Trophoblast cell (in vitro differentiated cells and primary cell): ENCODE measurements around the gene CCNY.

Experiments
- DNase-seq, 2 donors: peaks; one replicate each; pipeline ENCODE4 v3.0.0-alpha.2; 2016
- H2AFZ ChIP-seq: 2 replicates; pipeline ENCODE4 v1.6.1; 2013; ENCODE audit warnings: low read length, moderate library complexity, mild to moderate bottlenecking; ENCODE audit not compliant: insufficient read depth, poor library complexity
- H2AK5ac ChIP-seq: 2 replicates; pipeline ENCODE4 v1.6.1; 2013; ENCODE audit warnings: mild to moderate bottlenecking, low read length
- H2BK120ac ChIP-seq: 2 replicates; pipeline ENCODE4 v1.6.1; 2013; ENCODE audit warnings: low read length, mild to moderate bottlenecking, moderate library complexity; ENCODE audit not compliant: insufficient read depth, poor library complexity
- H2BK12ac ChIP-seq: 2 replicates; pipeline ENCODE4 v1.6.1; 2013; ENCODE audit warnings: mild to moderate bottlenecking, low read length, moderate library complexity
- H2BK5ac ChIP-seq: 2 replicates; pipeline ENCODE4 v1.6.1; 2013; ENCODE audit warnings: low read length, low read depth, moderate library complexity, mild to moderate bottlenecking; ENCODE audit not compliant: poor library complexity
- H3K14ac ChIP-seq: 2 replicates; pipeline ENCODE4 v1.6.1; 2013; ENCODE audit warnings: mild to moderate bottlenecking, low read length
- H3K18ac ChIP-seq: 2 replicates; pipeline ENCODE4 v1.6.1; 2013; ENCODE audit warnings: mild to moderate bottlenecking, low read length
- H3K23ac ChIP-seq: 2 replicates; pipeline ENCODE4 v1.6.1; 2013; ENCODE audit warnings: low read length
- H3K27ac ChIP-seq: 2 replicates; pipeline ENCODE4 v1.5.1; 2013; ENCODE audit warnings: low read depth, mild to moderate bottlenecking, inconsistent platforms, low read length, moderate library complexity
- H3K27me3 ChIP-seq: 2 replicates; pipeline ENCODE4 v1.6.1; 2013; ENCODE audit warnings: inconsistent platforms, mild to moderate bottlenecking, low read length, moderate library complexity; ENCODE audit not compliant: insufficient read depth
- H3K36me3 ChIP-seq, 2 experiments: 1 replicate in 1 of 2; 2 replicates in 1 of 2; pipeline ENCODE4 v1.6.1; 2013; ENCODE audit warnings: low read length in 2 of 2, mild to moderate bottlenecking in 2 of 2, moderate library complexity in 1 of 2; ENCODE audit not compliant: insufficient read depth in 2 of 2, control insufficient read depth in 1 of 2
- H3K4ac ChIP-seq: 2 replicates; pipeline ENCODE4 v1.6.1; 2013; ENCODE audit warnings: low read depth, mild to moderate bottlenecking, low read length, moderate library complexity
- H3K4me1 ChIP-seq, 2 experiments: 1 replicate in 1 of 2; 2 replicates in 1 of 2; pipeline ENCODE4 v1.6.1; 2013; ENCODE audit warnings: low read length in 2 of 2, mild to moderate bottlenecking in 2 of 2, moderate library complexity in 1 of 2; ENCODE audit not compliant: insufficient read depth in 2 of 2, control insufficient read depth in 1 of 2
- H3K4me2 ChIP-seq: 2 replicates; pipeline ENCODE4 v1.6.1; 2013; ENCODE audit warnings: inconsistent platforms, mild to moderate bottlenecking, low read length, moderate library complexity
- H3K4me3 ChIP-seq: 2 replicates; pipeline ENCODE4 v1.5.1; 2013; ENCODE audit warnings: mild to moderate bottlenecking, low read depth, low read length, inconsistent platforms
- H3K79me1 ChIP-seq: one replicate; pipeline ENCODE4 v1.6.1; 2013; ENCODE audit warnings: low read length
- H3K79me2 ChIP-seq: 2 replicates; pipeline ENCODE4 v1.6.1; 2013; ENCODE audit warnings: low read length, mild to moderate bottlenecking; ENCODE audit not compliant: control insufficient read depth, insufficient read depth, poor library complexity
- H3K9ac ChIP-seq: 2 replicates; pipeline ENCODE4 v1.6.1; 2013; ENCODE audit warnings: mild to moderate bottlenecking, low read length
- H3K9me3 ChIP-seq: 2 replicates; pipeline ENCODE4 v1.6.1; 2013; ENCODE audit warnings: low read depth, mild to moderate bottlenecking, control low read depth, inconsistent platforms, low read length; ENCODE audit not compliant: insufficient read depth
- H4K12ac ChIP-seq: 2 replicates; pipeline ENCODE4 v1.6.1; 2013; ENCODE audit warnings: low read depth, mild to moderate bottlenecking, low read length, moderate library complexity
- H4K8ac ChIP-seq: 2 replicates; pipeline ENCODE4 v1.6.1; 2013; ENCODE audit warnings: low read depth, mild to moderate bottlenecking, low read length, moderate library complexity
- H4K91ac ChIP-seq: one replicate; pipeline ENCODE4 v1.6.1; 2013; ENCODE audit warnings: low read depth, mild to moderate bottlenecking, low read length, moderate library complexity
- WGBS: extraction: QIAGEN DNeasy Blood & Tissue Kit; methylation state at CpG from one replicate; pipeline ENCODE4 v1.1.7; 2013; ENCODE audit warnings: missing lambda C conversion rate; ENCODE audit not compliant: insufficient read length, insufficient coverage; ENCODE audit errors: extremely low coverage; 5-methylcytosine and 5-hydroxymethylcytosine counted together

CCNY gene

DNA sequence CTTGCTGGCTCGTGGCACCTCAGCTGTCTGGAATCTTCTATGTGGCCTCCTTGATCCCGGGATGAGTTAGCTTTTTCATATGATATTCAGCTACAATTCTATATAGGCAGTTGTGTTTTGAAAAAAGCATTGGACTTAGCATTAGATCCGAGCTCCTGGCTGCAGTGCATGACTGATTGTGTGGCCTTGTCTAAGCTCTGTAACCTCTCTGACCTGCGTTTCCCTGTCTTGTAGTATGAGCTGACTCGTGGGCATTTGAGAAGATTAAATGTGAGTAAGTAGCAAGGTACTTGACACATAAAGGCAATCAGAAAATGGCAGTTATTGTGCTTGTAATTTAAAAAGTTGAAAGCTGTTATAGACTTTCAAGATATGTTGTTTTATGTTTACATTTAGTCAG, 85.9 kb downstream of the CCNY start:
- Histone ChIP-seq H2BK5ac (peak overlapping the region; percentile 62), H3K4me3 (no peak overlapping the region), H3K14ac (no peak overlapping the region), H3K23ac (no peak overlapping the region), H3K79me1 (peaks cover 11% of the 10 kb centered on the region), H2AK5ac (no peak overlapping the region), H3K27me3 (no peaks in the 10 kb centered on the region), H3K4me2 (no peak overlapping the region), H3K9me3 (peaks cover 1% of the 10 kb centered on the region), H3K27ac (peak overlapping the region; percentile 32), H3K36me3 (no peaks in the 10 kb centered on the region), H4K91ac (no peak overlapping the region), H3K9ac (no peak overlapping the region), H3K18ac (no peak overlapping the region), H2AFZ (no peak overlapping the region), H2BK12ac (no peak overlapping the region), H3K4ac (no peak overlapping the region), H3K4me1 (peaks cover 19 to 20% of the 10 kb centered on the region in 2 experiments), H4K8ac (no peak overlapping the region), H3K79me2 (peaks cover 4% of the 10 kb centered on the region), H2BK120ac (no peak overlapping the region), H4K12ac (no peak overlapping the region)
- no peak for DNase-seq
- WGBS = no CpG with 5 or more reads among the region's 5 CpGs

DNA sequence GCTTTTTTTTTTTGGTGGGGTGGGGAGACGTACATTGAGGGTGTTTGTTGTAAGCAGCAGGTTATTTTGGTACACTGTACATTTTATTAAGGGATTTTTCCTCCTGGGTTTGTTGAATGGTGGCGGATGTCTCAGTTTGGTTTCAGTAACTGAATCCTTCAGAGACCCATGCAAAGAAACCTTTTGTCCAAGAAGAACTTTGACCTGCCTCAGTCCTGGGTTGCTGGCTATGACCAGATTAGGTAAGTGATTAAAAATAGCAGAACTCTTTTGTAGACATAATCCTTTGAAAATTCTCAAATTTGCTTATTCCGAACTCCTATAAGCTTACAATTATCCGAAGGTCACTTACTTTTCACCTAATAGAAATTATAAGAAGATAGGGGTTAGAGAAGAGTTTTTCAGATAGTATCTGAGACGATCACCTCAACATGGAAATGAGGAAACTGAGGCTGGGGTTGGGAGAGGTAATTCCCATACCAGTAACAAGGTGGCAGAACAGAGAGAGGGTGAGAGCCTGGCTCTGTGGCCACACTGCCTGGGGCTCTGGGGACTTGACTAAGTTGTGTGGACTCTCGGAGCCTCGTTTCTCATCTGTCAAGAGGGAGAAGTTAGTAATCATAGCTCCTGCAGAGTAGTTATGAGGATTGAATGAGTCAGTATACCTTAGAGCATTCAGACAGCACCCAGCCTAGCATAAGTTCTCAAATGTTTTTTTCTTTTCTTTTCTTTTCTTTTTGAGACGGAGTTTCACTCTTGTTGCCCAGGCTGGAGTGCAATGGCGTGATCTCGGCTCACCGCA, 87.4 kb downstream of the CCNY start:
- Histone ChIP-seq H3K23ac (no peak overlapping the region), H3K4ac (no peak overlapping the region), H3K4me2 (no peak overlapping the region), H3K79me2 (peaks cover 6% of the 10 kb centered on the region), H2BK120ac (no peak overlapping the region), H3K27ac (no peak overlapping the region), H4K8ac (no peak overlapping the region), H3K79me1 (peaks cover 11% of the 10 kb centered on the region), H2BK12ac (no peak overlapping the region), H3K4me3 (no peak overlapping the region), H2BK5ac (no peak overlapping the region), H2AK5ac (no peak overlapping the region), H3K27me3 (no peaks in the 10 kb centered on the region), H3K4me1 (peaks cover 19 to 20% of the 10 kb centered on the region in 2 experiments), H3K9ac (no peak overlapping the region), H2AFZ (no peak overlapping the region), H4K12ac (no peak overlapping the region), H3K18ac (no peak overlapping the region), H3K9me3 (peaks cover 1% of the 10 kb centered on the region), H4K91ac (no peak overlapping the region), H3K14ac (no peak overlapping the region), H3K36me3 (no peaks in the 10 kb centered on the region)
- no CpG with 5 or more reads among the region's 11 CpGs for WGBS
- no peak for DNase-seq

DNA sequence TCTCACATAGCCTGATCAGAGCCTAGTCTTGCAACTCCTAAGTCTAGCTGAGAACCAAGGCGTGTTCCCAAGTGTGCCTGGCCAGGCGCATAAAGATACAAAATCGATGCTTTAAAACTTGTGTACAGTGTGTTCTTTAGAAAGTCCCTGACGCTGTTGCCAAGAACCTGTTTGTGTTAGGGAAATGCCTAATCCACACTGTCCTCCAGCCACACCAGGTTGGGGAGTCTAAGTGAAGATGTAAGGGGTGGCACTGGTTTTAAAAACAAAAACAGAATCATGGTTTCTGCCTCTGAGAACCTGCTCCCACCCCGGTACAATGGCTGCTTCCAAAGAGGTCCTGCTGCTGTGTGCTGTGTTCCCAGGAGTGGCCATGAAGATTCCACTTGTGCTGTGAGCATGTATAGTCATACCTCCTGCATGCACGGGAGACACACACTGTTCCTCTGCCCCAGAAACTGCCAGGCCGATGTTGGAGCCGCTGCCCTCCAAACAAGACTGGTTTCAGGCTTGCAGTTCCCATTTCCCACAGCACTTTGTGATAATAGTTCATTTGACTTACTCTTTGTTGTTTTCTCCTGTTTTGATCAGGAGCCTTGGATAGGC, 88.5 kb downstream of the CCNY start:
- Histone ChIP-seq H3K9me3 (peaks cover 1% of the 10 kb centered on the region), H2AK5ac (peak overlapping the region; percentile 1), H4K91ac (no peak overlapping the region), H3K4ac (no peak overlapping the region), H3K79me1 (peaks cover 11% of the 10 kb centered on the region), H3K27me3 (no peaks in the 10 kb centered on the region), H3K36me3 (no peaks in the 10 kb centered on the region), H3K4me3 (no peak overlapping the region), H3K4me1 (peaks cover 19 to 20% of the 10 kb centered on the region in 2 experiments), H3K18ac (no peak overlapping the region), H3K27ac (no peak overlapping the region), H2BK12ac (no peak overlapping the region), H3K79me2 (peaks cover 6% of the 10 kb centered on the region), H2BK5ac (no peak overlapping the region), H2BK120ac (no peak overlapping the region), H3K9ac (no peak overlapping the region), H4K8ac (no peak overlapping the region), H2AFZ (no peak overlapping the region), H3K14ac (no peak overlapping the region), H3K23ac (no peak overlapping the region), H4K12ac (no peak overlapping the region), H3K4me2 (no peak overlapping the region)
- WGBS = no CpG with 5 or more reads among the region's 8 CpGs
- DNase-seq = no peak

DNA sequence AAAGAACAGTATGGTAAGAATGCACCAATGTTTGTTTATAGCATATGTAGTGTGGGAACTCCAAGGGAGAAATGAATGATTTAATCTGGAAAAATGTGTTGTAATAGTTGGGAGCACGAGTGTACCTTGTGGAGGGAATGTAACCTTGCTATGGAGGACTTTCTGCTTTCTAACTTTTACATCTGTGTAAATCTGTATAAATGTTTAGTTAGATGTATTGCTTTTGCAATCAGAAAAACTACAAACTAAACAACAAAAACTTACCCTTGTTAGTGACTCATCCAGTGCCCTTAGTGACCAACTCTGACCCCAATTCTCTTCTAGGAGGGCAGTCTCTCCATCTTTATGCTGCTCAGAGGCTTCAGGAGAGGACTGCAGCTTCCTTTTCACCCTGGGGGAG, 89.3 kb downstream of the CCNY start:
- Histone ChIP-seq H3K14ac (no peak overlapping the region), H4K91ac (no peak overlapping the region), H3K4me3 (no peak overlapping the region), H3K27me3 (no peaks in the 10 kb centered on the region), H2BK120ac (no peak overlapping the region), H3K36me3 (no peaks in the 10 kb centered on the region), H4K12ac (no peak overlapping the region), H3K18ac (no peak overlapping the region), H3K27ac (no peak overlapping the region), H3K23ac (no peak overlapping the region), H3K79me2 (peaks cover 6% of the 10 kb centered on the region), H2BK5ac (no peak overlapping the region), H3K79me1 (peaks cover 8% of the 10 kb centered on the region), H4K8ac (no peak overlapping the region), H3K4ac (no peak overlapping the region), H3K9me3 (peaks cover 1% of the 10 kb centered on the region), H2AK5ac (no peak overlapping the region), H3K4me1 (peaks cover 15 to 16% of the 10 kb centered on the region in 2 experiments), H2BK12ac (no peak overlapping the region), H3K4me2 (no peak overlapping the region), H3K9ac (no peak overlapping the region), H2AFZ (no peak overlapping the region)
- DNase-seq = no peak
- no CpG with 5 or more reads among the region's 1 CpG for WGBS
